NCI-H460 (cell line): ENCODE results near the gene TERT. TPM values are rescaled to one million over a fixed set of nuclear protein-coding genes. Genes with fewer than 3 reads are reported as not detected.
"Not testable (repeated sequence)": the region's sequence is repeated elsewhere in the genome, so short reads cannot be mapped to it uniquely, and the experiment has no call there.

Experiments
- DNase-seq: peaks from one replicate; pipeline ENCODE4 v3.0.0-alpha.2; 2016; ENCODE audit warnings: low read depth; ENCODE audit errors: extremely low read depth
- polyA plus RNA-seq: library from polyadenylated mRNA; depleted of rRNA; stranded (reverse); fragments of >200 nt; gene quantifications from 2 replicates; pipeline ENCODE4 v1.2.3, GENCODE V29; 2014; cell fraction: nucleus; rRNA removed
- total RNA-seq: library from RNA; depleted of rRNA; stranded (reverse); fragments of >200 nt; shearing (Covaris generic); gene quantifications from 2 replicates; pipeline ENCODE4 v1.2.3, GENCODE V29; 2014; rRNA removed

The TERT gene
- 1.5 and 2.1 TPM in 2 replicates for total RNA-seq
- polyA plus RNA-seq = 19.3 and 21.2 TPM in 2 replicates

- DNase-seq = peak; percentile 26
Measured at GRCh38 chr5:1294835-1295649, at the start of gene TERT. TERT (minus strand) TSS chr5:1295068; CDS start chr5:1294989, 79 bp downstream.

GRCh38 chr5:1343931-1344901 lies 49.3 kb upstream of the TERT start:
- DNase-seq = no peak

GRCh38 chr5:1343315-1343751 lies 48.5 kb upstream of the TERT start:
- DNase-seq = no peak

GRCh38 chr5:1342711-1343110 lies 47.8 kb upstream of the TERT start:
- not testable (repeated sequence) for DNase-seq

GRCh38 chr5:1342268-1342667 lies 47.4 kb upstream of the TERT start:
- DNase-seq = no peak

GRCh38 chr5:1341863-1342262 lies 47.0 kb upstream of the TERT start:
- no peak for DNase-seq

GRCh38 chr5:1339818-1340210 lies 44.9 kb upstream of the TERT start:
- not testable (repeated sequence) for DNase-seq

- not testable (repeated sequence) for DNase-seq
Measured at GRCh38 chr5:1339139-1339817, 44.4 kb upstream of the TERT start.

- no peak for DNase-seq
Measured at GRCh38 chr5:1338506-1339070, 43.7 kb upstream of the TERT start.

GRCh38 chr5:1338196-1338490 lies 43.3 kb upstream of the TERT start:
- DNase-seq = no peak

- DNase-seq = no peak
Measured at GRCh38 chr5:1337489-1338195, 42.8 kb upstream of the TERT start.

GRCh38 chr5:1336749-1337488 lies 42.1 kb upstream of the TERT start:
- DNase-seq = no peak

GRCh38 chr5:1336106-1336561 lies 41.3 kb upstream of the TERT start:
- DNase-seq = no peak

- DNase-seq = no peak
Measured at GRCh38 chr5:1335540-1336095, 40.8 kb upstream of the TERT start.

GRCh38 chr5:1334831-1335539 lies 40.1 kb upstream of the TERT start:
- DNase-seq = no peak

GRCh38 chr5:1333986-1334385 lies 39.1 kb upstream of the TERT start:
- DNase-seq = no peak

- DNase-seq = not testable (repeated sequence)
Measured at GRCh38 chr5:1333286-1333685, 38.4 kb upstream of the TERT start.

GRCh38 chr5:1332461-1333001 lies 37.7 kb upstream of the TERT start:
- DNase-seq = no peak
